Measurements from ENCODE around the gene HSD3B7. TPM values are rescaled to one million over a fixed set of nuclear protein-coding genes. Genes with fewer than 3 reads are reported as not detected.

Gene HSD3B7
- total RNA-seq, 4 donors from 2014 or later: 13.2 to 20.8 (median 16.0) TPM

- 89% methylated on average over 4 of the region's 9 CpGs for WGBS
- H3K27ac ChIP-seq: no peak overlapping the region
- no peak for DNase-seq (ENCODE audit: low spot score in 2 of 2)
- H3K36me3 ChIP-seq: no peaks in the 10 kb centered on the region
- no peak overlapping the region for H3K4me3 ChIP-seq
- TF ChIP-seq, protein P1, sequence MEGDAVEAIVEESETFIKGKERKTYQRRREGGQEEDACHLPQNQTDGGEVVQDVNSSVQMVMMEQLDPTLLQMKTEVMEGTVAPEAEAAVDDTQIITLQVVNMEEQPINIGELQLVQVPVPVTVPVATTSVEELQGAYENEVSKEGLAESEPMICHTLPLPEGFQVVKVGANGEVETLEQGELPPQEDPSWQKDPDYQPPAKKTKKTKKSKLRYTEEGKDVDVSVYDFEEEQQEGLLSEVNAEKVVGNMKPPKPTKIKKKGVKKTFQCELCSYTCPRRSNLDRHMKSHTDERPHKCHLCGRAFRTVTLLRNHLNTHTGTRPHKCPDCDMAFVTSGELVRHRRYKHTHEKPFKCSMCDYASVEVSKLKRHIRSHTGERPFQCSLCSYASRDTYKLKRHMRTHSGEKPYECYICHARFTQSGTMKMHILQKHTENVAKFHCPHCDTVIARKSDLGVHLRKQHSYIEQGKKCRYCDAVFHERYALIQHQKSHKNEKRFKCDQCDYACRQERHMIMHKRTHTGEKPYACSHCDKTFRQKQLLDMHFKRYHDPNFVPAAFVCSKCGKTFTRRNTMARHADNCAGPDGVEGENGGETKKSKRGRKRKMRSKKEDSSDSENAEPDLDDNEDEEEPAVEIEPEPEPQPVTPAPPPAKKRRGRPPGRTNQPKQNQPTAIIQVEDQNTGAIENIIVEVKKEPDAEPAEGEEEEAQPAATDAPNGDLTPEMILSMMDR (IDR thresholded peaks at IDR 0.05): no peak
- TF ChIP-seq POLR2AphosphoS5 (IDR thresholded peaks at IDR 0.05) (no peak), POLR2A (IDR thresholded peaks at IDR 0.05) (no peak), EP300 (IDR thresholded peaks at IDR 0.05) (no peak)
- H3K4me1 ChIP-seq: peaks cover 57% of the 10 kb centered on the region
- H3K9me3 ChIP-seq: no peaks in the 10 kb centered on the region
- no peaks in the 10 kb centered on the region for H3K27me3 ChIP-seq
Observed at GRCh38 chr16:30953111-30953510, 31.9 kb upstream of the HSD3B7 start.

- DNase-seq (ENCODE audit: low spot score in 2 of 2): peak in 1 of 2 donors; percentile 76
- peaks cover 55% of the 10 kb centered on the region for H3K4me1 ChIP-seq
- TF ChIP-seq EP300 (IDR thresholded peaks at IDR 0.05) (no peak), POLR2AphosphoS5 (IDR thresholded peaks at IDR 0.05) (no peak), POLR2A (IDR thresholded peaks at IDR 0.05) (no peak)
- TF ChIP-seq, protein P1 (IDR thresholded peaks at IDR 0.05): peak; percentile 50 to 64
- H3K4me3 ChIP-seq: no peak overlapping the region
- H3K9me3 ChIP-seq: no peaks in the 10 kb centered on the region
- no peak overlapping the region for H3K27ac ChIP-seq
- 49% methylated on average over 10 of the region's 15 CpGs for WGBS
- no peaks in the 10 kb centered on the region for H3K27me3 ChIP-seq
- H3K36me3 ChIP-seq: no peaks in the 10 kb centered on the region
Observed at GRCh38 chr16:30953511-30954124, 31.4 kb upstream of the HSD3B7 start.

- TF ChIP-seq POLR2A (IDR thresholded peaks at IDR 0.05): no peak
- no peak for TF ChIP-seq EP300 (IDR thresholded peaks at IDR 0.05)
- TF ChIP-seq, protein P1 (IDR thresholded peaks at IDR 0.05): no peak
- no peak for TF ChIP-seq POLR2AphosphoS5 (IDR thresholded peaks at IDR 0.05)
- no peak for DNase-seq (ENCODE audit: low spot score in 2 of 2)
- peaks cover 51% of the 10 kb centered on the region for H3K4me1 ChIP-seq
- H3K9me3 ChIP-seq: no peaks in the 10 kb centered on the region
- H3K4me3 ChIP-seq: no peak overlapping the region
- H3K36me3 ChIP-seq: peaks cover 7% of the 10 kb centered on the region
- H3K27ac ChIP-seq: no peak overlapping the region
- H3K27me3 ChIP-seq: no peaks in the 10 kb centered on the region
- WGBS: 75% methylated on average over 8 of the region's 8 CpGs
Observed at GRCh38 chr16:30954993-30955392, 30.0 kb upstream of the HSD3B7 start.

DNA sequence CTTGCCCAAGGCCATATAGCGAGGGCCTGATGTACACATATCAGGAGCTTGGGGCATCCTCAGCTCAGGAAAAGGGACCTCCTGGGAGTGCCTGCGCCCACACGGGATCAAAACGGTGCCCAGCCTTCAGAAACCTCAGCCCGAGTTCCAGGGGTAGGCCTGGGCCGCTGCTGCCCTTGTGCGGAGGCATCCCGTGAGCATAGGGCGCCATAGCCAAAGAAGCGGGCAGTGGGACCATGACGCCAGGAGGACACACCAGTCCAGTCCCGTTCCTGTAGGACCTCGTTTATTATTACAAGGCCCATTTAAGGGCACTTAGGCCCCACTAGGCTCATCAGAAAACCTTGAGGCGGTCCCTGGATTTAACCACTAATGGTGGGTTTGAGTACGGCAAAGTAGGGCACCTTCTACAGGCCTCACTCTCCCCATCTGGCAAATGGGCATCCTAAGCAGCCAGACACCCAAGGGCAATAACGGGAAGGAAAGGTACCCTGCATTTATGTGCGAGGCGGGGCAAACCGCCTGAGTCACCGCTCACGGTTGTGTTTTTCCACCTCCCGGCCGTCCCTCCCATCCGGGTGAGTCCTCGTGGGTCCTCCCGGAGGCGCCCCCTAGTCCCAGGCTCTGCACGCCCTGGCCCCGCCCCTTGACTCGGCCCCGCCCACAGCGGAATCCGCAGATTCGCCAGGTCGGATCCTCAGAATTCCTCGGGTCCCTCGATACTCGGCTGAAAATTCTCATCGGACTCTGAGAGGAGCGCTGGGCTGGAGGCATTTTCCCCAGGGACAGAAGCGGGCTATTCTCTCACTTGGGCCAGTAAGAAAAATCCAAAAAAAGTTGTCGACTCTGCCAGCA is 28.2 kb upstream of the HSD3B7 start:
- Histone ChIP-seq H3K4me3 (peak overlapping the region; percentile 74), H3K4me1 (peaks cover 33% of the 10 kb centered on the region), H3K27ac (peak overlapping the region; percentile 98), H3K9me3 (no peaks in the 10 kb centered on the region), H3K27me3 (no peaks in the 10 kb centered on the region), H3K36me3 (peaks cover 23% of the 10 kb centered on the region)
- TF ChIP-seq, protein P1 (IDR thresholded peaks at IDR 0.05): peak in 1 of 2 donors; percentile 10
- TF ChIP-seq EP300 (IDR thresholded peaks at IDR 0.05) (no peak), POLR2AphosphoS5 (IDR thresholded peaks at IDR 0.05) (no peak), POLR2A (IDR thresholded peaks at IDR 0.05) (no peak)
- WGBS: 67% methylated on average over 13 of the region's 42 CpGs
- DNase-seq (ENCODE audit: low spot score in 2 of 2): peak; percentile 93 to 95

Data from suprapubic skin (tissue), 4 donors.